Activated T-helper 17 cell treated with anti-CD3 and anti-CD28 coated beads, Interleukin-2, amount 50 U/mL, for 72 hours (primary cell): ENCODE measurements around the gene OAS3. TPM values are rescaled to one million over a fixed set of nuclear protein-coding genes. Genes with fewer than 3 reads are reported as not detected.

Experiments
- ATAC-seq: fragments of 150-1000 bp; cut with Tn5 transposase; replicated peaks from 2 replicates; pipeline ENCODE4 v1.10.0; 2021; ENCODE audit warnings: mild to moderate bottlenecking, moderate library complexity
- H3K27ac Mint-ChIP-seq: one replicate; pipeline ENCODE4 v1.8.0; 2022; ENCODE audit warnings: mixed read lengths
- H3K27me3 Mint-ChIP-seq: one replicate; pipeline ENCODE4 v1.8.0; 2022; ENCODE audit warnings: mixed read lengths
- H3K36me3 Mint-ChIP-seq: one replicate; pipeline ENCODE4 v1.8.0; 2022; ENCODE audit warnings: low read depth, mild to moderate bottlenecking, mixed read lengths
- H3K4me1 Mint-ChIP-seq: one replicate; pipeline ENCODE4 v1.8.0; 2022; ENCODE audit warnings: mixed read lengths
- H3K4me3 Mint-ChIP-seq: one replicate; pipeline ENCODE4 v1.8.0; 2022; ENCODE audit warnings: mild to moderate bottlenecking, mixed read lengths
- H3K9me3 Mint-ChIP-seq: one replicate; pipeline ENCODE4 v1.8.0; 2022; ENCODE audit warnings: mixed read lengths
- total RNA-seq, 2 donors: library from RNA; stranded (reverse); gene quantifications; one replicate each; pipeline ENCODE4 v1.2.3, GENCODE V29; 2022

Gene OAS3
- total RNA-seq, 2 donors from 2014 or later, result 17.4 to 41.7 TPM

- Mint-ChIP-seq H3K27me3 (peaks cover 3% of the 10 kb centered on the region), H3K4me1 (peaks cover 12% of the 10 kb centered on the region), H3K27ac (no peak overlapping the region), H3K4me3 (no peak overlapping the region), H3K36me3 (no peaks in the 10 kb centered on the region), H3K9me3 (no peaks in the 10 kb centered on the region)
- no peak for ATAC-seq
Measured at GRCh38 chr12:113021500-113021899, 83.2 kb downstream of the OAS3 start.

Other genes with a start within 250 kb of the OAS3 start
- gene RPH3A, start 146.7 kb upstream of the OAS3 start, total RNA-seq, result not detected
- gene OAS1, start 31.5 kb upstream of the OAS3 start, total RNA-seq, result 10 to 100 TPM; 15.6 to 20.9 TPM
- 10 to 100 TPM; 44.6 to 64.8 TPM for gene OAS2, start 40.0 kb downstream of the OAS3 start, total RNA-seq
- 10 to 100 TPM; 13.2 to 17.4 TPM for gene DTX1, start 118.3 kb downstream of the OAS3 start, total RNA-seq
- 10 to 100 TPM in 1 of 2 donors, 1 to 10 TPM in 1; 1.0 to 21.3 TPM for gene RASAL1, start 197.3 kb downstream of the OAS3 start, total RNA-seq
- 1 to 10 TPM in 1 of 2 donors, under 1 TPM in 1; 0.32 to 1.2 TPM for gene CFAP73, start 211.2 kb downstream of the OAS3 start, total RNA-seq
- 10 to 100 TPM; 47.4 to 86.9 TPM for gene DDX54, start 247.0 kb downstream of the OAS3 start, total RNA-seq
- gene RITA1, start 247.2 kb downstream of the OAS3 start, total RNA-seq, result 10 to 100 TPM; 14.2 to 23.9 TPM